Measurements from ENCODE around the gene GPR4.

GRCh38 chr19:45595814-45596213, 6.2 kb downstream of the GPR4 start:
- TF ChIP-seq CTCF (IDR thresholded peaks at IDR 0.05) (no peak), POLR2A (IDR thresholded peaks at IDR 0.05) (no peak)

All from thyroid gland (tissue), 4 donors.